Measurements from ENCODE around the gene IFT57.
A peak's percentile ranks its signal among the peaks of the same experiment; 100 is the strongest.
"Not testable (repeated sequence)": the region's sequence is repeated elsewhere in the genome, so short reads cannot be mapped to it uniquely, and the experiment has no call there.

Gene IFT57

GRCh38 chr3:108158251-108158650 is 64.0 kb downstream of the IFT57 start:
- no peak for DNase-seq

- no peak for DNase-seq
These were observed 65.0 kb downstream of the IFT57 start for GRCh38 chr3:108157273-108157672.

GRCh38 chr3:108156312-108156853 is 65.8 kb downstream of the IFT57 start:
- no peak for DNase-seq

- not testable (repeated sequence) for DNase-seq
These were observed 66.6 kb downstream of the IFT57 start for GRCh38 chr3:108155642-108156041.

- no peak for DNase-seq
These were observed 68.7 kb downstream of the IFT57 start for GRCh38 chr3:108153451-108153981.

GRCh38 chr3:108152274-108152673 is 70.0 kb downstream of the IFT57 start:
- DNase-seq: no peak

- no peak for DNase-seq
These were observed 72.0 kb downstream of the IFT57 start for GRCh38 chr3:108150200-108150599.

- DNase-seq: no peak
These were observed 76.1 kb downstream of the IFT57 start for GRCh38 chr3:108146139-108146538.

- DNase-seq: no peak
These were observed 76.6 kb downstream of the IFT57 start for GRCh38 chr3:108145578-108145977.

- DNase-seq: no peak
These were observed 84.8 kb downstream of the IFT57 start for GRCh38 chr3:108137460-108137814.

GRCh38 chr3:108136561-108137459 is 85.4 kb downstream of the IFT57 start:
- DNase-seq: no peak

GRCh38 chr3:108134555-108134880 is 87.7 kb downstream of the IFT57 start:
- no peak for DNase-seq

- DNase-seq: no peak
These were observed 88.2 kb downstream of the IFT57 start for GRCh38 chr3:108133858-108134554.

GRCh38 chr3:108133048-108133369 is 89.2 kb downstream of the IFT57 start:
- no peak for DNase-seq

- no peak for DNase-seq
These were observed 90.6 kb downstream of the IFT57 start for GRCh38 chr3:108131475-108132134.

- DNase-seq: no peak
These were observed 91.3 kb downstream of the IFT57 start for GRCh38 chr3:108130701-108131474.

GRCh38 chr3:108130236-108130635 is 92.0 kb downstream of the IFT57 start:
- no peak for DNase-seq

- DNase-seq: no peak
These were observed 94.8 kb downstream of the IFT57 start for GRCh38 chr3:108127301-108127988.

GRCh38 chr3:108126348-108126747 is 95.9 kb downstream of the IFT57 start:
- DNase-seq: no peak

GRCh38 chr3:108125550-108126071 is 96.6 kb downstream of the IFT57 start:
- peak; percentile 66 for DNase-seq

- no peak for DNase-seq
These were observed 97.1 kb downstream of the IFT57 start for GRCh38 chr3:108125153-108125543.
